A549 (cell line): Measurements from ENCODE around the gene COL15A1. TPM values are rescaled to one million over a fixed set of nuclear protein-coding genes. Genes with fewer than 3 reads are reported as not detected.
"Not testable (repeated sequence)": the region's sequence is repeated elsewhere in the genome, so short reads cannot be mapped to it uniquely, and the experiment has no call there.

Experiments used
- ATAC-seq, 2 experiments: fragments of 200-7000 bp in 1 of 2; fragments of >200 bp in 1 of 2; cut with Nextera tagmentation in 1 of 2; cut with Tn5 transposase in 1 of 2; 3 replicates each; pipeline versions ENCODE4 v1.8.0 to v1.9.1; 2018 to 2020; ENCODE audit warnings: mild to moderate bottlenecking in 1 of 2, moderate library complexity in 1 of 2
- CTCF ChIA-PET: fragments of 300-600 bp; sonication (Branson Sonifier 250); formaldehyde crosslinking; extraction: SDS; loops from one replicate; lab custom pipeline; 2021; ENCODE audit warnings: antibody characterized with exemption, inconsistent platforms; lab: Yijun Ruan, JAX
- POLR2A ChIA-PET: fragments of 350-600 bp; formaldehyde crosslinking; extraction: SDS; loops from one replicate; lab custom pipeline; 2021; ENCODE audit warnings: antibody characterized with exemption, inconsistent platforms; lab: Yijun Ruan, JAX
- DNase-seq, 2 experiments: peaks; one replicate each; pipeline versions ENCODE4 v3.0.0 to v3.0.0-alpha.2; 2011 to 2016; ENCODE audit warnings: low read depth in 1 of 2, low spot score in 1 of 2
- FAIRE-seq: peaks from 2 replicates; lab custom pipeline; 2011; peaks lifted over from hg19 to GRCh38; lab: Jason Lieb, UNC
- H3K27ac ChIP-seq, 2 experiments: fragments of >200 bp; sonication (Bioruptor Twin); formaldehyde crosslinking; 3 replicates each; pipeline ENCODE4 v1.5.1; 2016 to 2017
- H3K4me1 ChIP-seq: fragments of >200 bp; sonication (Bioruptor Twin); formaldehyde crosslinking; 3 replicates; pipeline ENCODE4 v1.6.1; 2016
- H3K4me2 ChIP-seq: fragments of >200 bp; sonication (Bioruptor Twin); formaldehyde crosslinking; 3 replicates; pipeline ENCODE4 v1.6.1; 2016
- H3K4me3 ChIP-seq: fragments of >200 bp; sonication (Bioruptor Twin); formaldehyde crosslinking; 3 replicates; pipeline ENCODE4 v1.5.1; 2016
- H3K9me3 ChIP-seq: fragments of >200 bp; sonication (Bioruptor Twin); formaldehyde crosslinking; 3 replicates; pipeline ENCODE4 v1.6.1; 2016
- BHLHE40 ChIP-seq: IDR thresholded peaks from 2 replicates; pipeline ENCODE4 v1.6.1; 2012; ENCODE audit warnings: low read depth, low read length, inconsistent platforms
- CBX2 ChIP-seq: fragments of 200-600 bp; sonication (generic); IDR thresholded peaks from 2 replicates; pipeline ENCODE4 v1.6.1; 2016; ENCODE audit warnings: low read depth, mild to moderate bottlenecking, borderline replicate concordance
- CBX8 ChIP-seq: fragments of 200-600 bp; sonication (generic); IDR thresholded peaks from 2 replicates; pipeline ENCODE4 v1.6.1; 2016
- CEBPB ChIP-seq, 2 experiments: fragments of >200 bp in 1 of 2; sonication (Bioruptor Twin) in 1 of 2; formaldehyde crosslinking in 1 of 2; IDR thresholded peaks; 2 replicates each; pipeline ENCODE4 v1.6.1; 2012 to 2016
- EHF ChIP-seq: fragments of 250-450 bp; sonication (Bioruptor Pico); IDR thresholded peaks from 2 replicates; pipeline ENCODE4 v1.5.0; 2020; ENCODE audit warnings: mild to moderate bottlenecking
- FOXS1 ChIP-seq: fragments of 250-450 bp; sonication (Bioruptor Pico); IDR thresholded peaks from 2 replicates; pipeline ENCODE4 v1.5.0; 2020; ENCODE audit warnings: mild to moderate bottlenecking, moderate library complexity
- GATA3 ChIP-seq: IDR thresholded peaks from 2 replicates; pipeline ENCODE4 v1.6.1; 2012; ENCODE audit warnings: borderline replicate concordance
- HOXB5 ChIP-seq: fragments of 250-450 bp; sonication (Bioruptor Pico); IDR thresholded peaks from 2 replicates; pipeline ENCODE4 v1.5.0; 2020; ENCODE audit warnings: mild to moderate bottlenecking, moderate library complexity
- JUN ChIP-seq, 2 experiments: fragments of >200 bp; sonication (Bioruptor Twin); formaldehyde crosslinking; IDR thresholded peaks; 2 replicates in 1 of 2; 3 replicates in 1 of 2; pipeline ENCODE4 v1.6.1; 2016 to 2017
- MAFK ChIP-seq: fragments of 450-650 bp; IDR thresholded peaks from 2 replicates; pipeline ENCODE4 v1.6.1; 2014; ENCODE audit not compliant: partially characterized antibody
- PHF8 ChIP-seq: fragments of 200-600 bp; sonication (generic); IDR thresholded peaks from 2 replicates; pipeline ENCODE4 v1.6.1; 2016; ENCODE audit warnings: low read depth, mild to moderate bottlenecking, antibody characterized with exemption, moderate library complexity, borderline replicate concordance
- RAD21 ChIP-seq, 2 experiments: fragments of >200 bp in 1 of 2; sonication (Bioruptor Twin) in 1 of 2; formaldehyde crosslinking in 1 of 2; IDR thresholded peaks in 1 of 2; conservative IDR thresholded peaks in 1 of 2; 2 replicates in 1 of 2; 3 replicates in 1 of 2; pipeline ENCODE4 v1.6.1; 2012 to 2018; ENCODE audit warnings: inconsistent platforms in 1 of 2
- SREBF2 ChIP-seq: fragments of 450-650 bp; IDR thresholded peaks from 2 replicates; pipeline ENCODE4 v1.6.1; 2014; ENCODE audit warnings: mild to moderate bottlenecking, moderate library complexity
- ZFP36 ChIP-seq: fragments of 450-650 bp; IDR thresholded peaks from 2 replicates; pipeline ENCODE4 v1.6.1; 2014; ENCODE audit warnings: borderline replicate concordance; ENCODE audit not compliant: partially characterized antibody
- ZSCAN20 ChIP-seq: fragments of 250-450 bp; sonication (Bioruptor Pico); IDR thresholded peaks from 2 replicates; pipeline ENCODE4 v1.8.0; 2022; ENCODE audit warnings: mild to moderate bottlenecking, moderate library complexity
- WGBS: methylation state at CpG from one replicate; pipeline ENCODE4 v1.1.6; 2017; ENCODE audit errors: missing lambda C conversion rate; 5-methylcytosine and 5-hydroxymethylcytosine counted together
- polyA plus RNA-seq, 4 experiments: library from polyadenylated mRNA; depleted of rRNA in 3 of 4; stranded (reverse); fragments of >200 nt; fragmentation: RNase III in 1 of 4; extraction: RNeasy Plus Mini Kit Qiagen cat#74134 plus additional on column Dnase treatment in 1 of 4; gene quantifications; 2 replicates in 3 of 4; 3 replicates in 1 of 4; pipeline ENCODE4 v1.2.3, GENCODE V29; 2011 to 2017
- TF ChIP-seq, protein P1 (sequence below): IDR thresholded peaks from 2 replicates; pipeline ENCODE4 v1.6.1; 2012
- TF ChIP-seq, protein P2 (sequence below): IDR thresholded peaks from 2 replicates; pipeline ENCODE4 v1.6.1; 2012; ENCODE audit warnings: low read depth, borderline replicate concordance
- TF ChIP-seq, protein P3 (sequence below): fragments of 450-650 bp; IDR thresholded peaks from 2 replicates; pipeline ENCODE4 v1.6.1; 2014; ENCODE audit warnings: antibody characterized with exemption

The COL15A1 gene
- polyA plus RNA-seq, 2 of the 4 experiments (the other 2 are of a cell fraction): 0.09 to 0.12 TPM

DNA sequence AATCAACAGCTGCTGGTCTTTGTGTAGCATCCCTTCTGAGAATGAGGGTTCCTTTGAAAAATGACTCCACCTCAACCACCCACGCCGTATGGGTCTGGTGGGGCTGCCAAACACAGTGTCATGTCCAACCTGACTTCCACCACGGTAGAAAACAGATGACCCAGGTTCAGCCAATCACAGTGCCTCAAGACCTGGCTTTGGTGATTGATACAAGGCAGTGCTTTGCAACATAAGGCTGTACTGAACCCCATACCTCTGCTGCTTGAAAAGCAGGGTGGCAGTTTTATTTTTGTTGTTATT lies 149.7 kb downstream of the COL15A1 start:
- 90% methylated on average over 2 of the region's 3 CpGs for WGBS
- H3K9me3 ChIP-seq: peaks cover 20% of the 10 kb centered on the region
- TF ChIP-seq RAD21 (conservative IDR thresholded peaks at IDR 0.05 in 1 of 2, IDR thresholded peaks at IDR 0.05 in 1 of 2) (no peak), GATA3 (no peak), CEBPB (IDR thresholded peaks at IDR 0.05) (no peak)
- TF ChIP-seq, protein P1, sequence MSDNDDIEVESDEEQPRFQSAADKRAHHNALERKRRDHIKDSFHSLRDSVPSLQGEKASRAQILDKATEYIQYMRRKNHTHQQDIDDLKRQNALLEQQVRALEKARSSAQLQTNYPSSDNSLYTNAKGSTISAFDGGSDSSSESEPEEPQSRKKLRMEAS: no peak
- TF ChIP-seq, all 56 proteins: peak for 0
- Histone ChIP-seq H3K4me2 (no peak overlapping the region), H3K4me1 (no peaks in the 10 kb centered on the region), H3K27ac (no peak overlapping the region), H3K4me3 (no peak overlapping the region)
- FAIRE-seq: no peak
- POLR2A ChIA-PET: interaction anchor here (1.5 kb wide), 1 partner anchor 11 kb away, joined by 4 read pairs; the partner anchor contains the start of gene TGFBR1
- DNase-seq: no peak
- no peak for ATAC-seq
- CTCF ChIA-PET: interaction anchor here (1.3 to 1.6 kb wide), 2 partner anchors 8 to 19 kb away, joined by 4 to 5 read pairs; no protein-coding TSS in a partner anchor

DNA sequence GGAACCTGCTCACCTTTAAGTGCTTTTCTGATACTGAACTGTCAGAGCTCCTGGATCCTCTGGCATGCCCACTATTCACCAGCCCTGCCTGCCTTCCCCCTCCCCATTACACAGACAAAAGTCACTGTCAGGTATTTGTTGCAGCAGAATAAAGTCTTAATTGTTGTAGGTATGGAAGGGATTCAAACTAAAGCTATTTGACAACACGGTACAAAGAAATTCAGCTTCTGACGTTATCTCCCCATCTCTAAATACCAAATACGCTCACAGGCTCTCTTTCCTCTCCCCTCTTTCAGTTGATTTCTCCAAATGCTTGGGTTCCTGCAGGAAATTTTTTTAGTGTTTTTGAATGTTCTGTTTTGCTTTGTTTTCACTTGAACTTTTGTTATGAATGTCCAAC lies 151.9 kb downstream of the COL15A1 start:
- no peak for ATAC-seq
- Histone ChIP-seq H3K4me2 (no peak overlapping the region), H3K4me3 (no peak overlapping the region), H3K4me1 (no peaks in the 10 kb centered on the region), H3K27ac (no peak overlapping the region), H3K9me3 (0 out of 3 replicates have a peak, but pooled peaks cover 3% of the 10 kb centered on the region)
- ChIA-PET CTCF (no interaction called here), POLR2A (no interaction called here)
- 79% methylated on average over 3 of the region's 3 CpGs for WGBS
- no peak for FAIRE-seq
- no peak for DNase-seq
- TF ChIP-seq SREBF2 (no peak), FOXS1 (CRISPR knock-in tag) (no peak), MAFK (no peak), HOXB5 (CRISPR knock-in tag) (no peak)
- TF ChIP-seq, protein P2, sequence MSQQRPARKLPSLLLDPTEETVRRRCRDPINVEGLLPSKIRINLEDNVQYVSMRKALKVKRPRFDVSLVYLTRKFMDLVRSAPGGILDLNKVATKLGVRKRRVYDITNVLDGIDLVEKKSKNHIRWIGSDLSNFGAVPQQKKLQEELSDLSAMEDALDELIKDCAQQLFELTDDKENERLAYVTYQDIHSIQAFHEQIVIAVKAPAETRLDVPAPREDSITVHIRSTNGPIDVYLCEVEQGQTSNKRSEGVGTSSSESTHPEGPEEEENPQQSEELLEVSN: no peak

DNA sequence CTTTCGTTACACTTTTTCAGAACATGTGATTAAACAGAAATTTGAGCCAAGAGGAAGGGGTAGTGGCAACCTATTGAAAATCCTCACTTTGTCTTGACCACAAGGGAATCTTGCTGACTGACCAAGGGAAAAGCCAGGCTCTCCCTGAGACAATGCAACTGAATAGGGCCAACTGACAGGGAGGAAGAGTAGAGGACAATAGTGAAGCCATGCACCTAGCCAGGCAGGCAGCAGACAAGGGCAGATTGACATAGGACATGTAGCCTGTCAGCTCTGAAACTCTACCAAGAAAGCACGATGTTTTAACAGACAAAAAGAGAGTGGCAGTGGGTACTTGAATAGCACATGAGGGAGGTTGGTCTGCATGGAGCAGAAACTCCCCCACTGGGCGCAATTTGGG lies 152.7 kb downstream of the COL15A1 start:
- no peak for DNase-seq
- Histone ChIP-seq H3K4me2 (no peak overlapping the region), H3K4me3 (no peak overlapping the region), H3K27ac (no peak overlapping the region), H3K4me1 (no peaks in the 10 kb centered on the region), H3K9me3 (0 out of 3 replicates have a peak, but pooled peaks cover 3% of the 10 kb centered on the region)
- POLR2A ChIA-PET: no interaction called here
- 72% methylated on average over 3 of the region's 3 CpGs for WGBS
- TF ChIP-seq BHLHE40 (no peak), RAD21 (conservative IDR thresholded peaks at IDR 0.05 in 1 of 2, IDR thresholded peaks at IDR 0.05 in 1 of 2) (no peak), EHF (no peak), CBX2 (no peak), CBX8 (no peak), GATA3 (no peak), MAFK (no peak), CEBPB (IDR thresholded peaks at IDR 0.05) (no peak), ZFP36 (no peak), ZSCAN20 (CRISPR knock-in tag) (no peak), JUN (IDR thresholded peaks at IDR 0.05) (no peak), PHF8 (no peak)
- TF ChIP-seq, protein P3, sequence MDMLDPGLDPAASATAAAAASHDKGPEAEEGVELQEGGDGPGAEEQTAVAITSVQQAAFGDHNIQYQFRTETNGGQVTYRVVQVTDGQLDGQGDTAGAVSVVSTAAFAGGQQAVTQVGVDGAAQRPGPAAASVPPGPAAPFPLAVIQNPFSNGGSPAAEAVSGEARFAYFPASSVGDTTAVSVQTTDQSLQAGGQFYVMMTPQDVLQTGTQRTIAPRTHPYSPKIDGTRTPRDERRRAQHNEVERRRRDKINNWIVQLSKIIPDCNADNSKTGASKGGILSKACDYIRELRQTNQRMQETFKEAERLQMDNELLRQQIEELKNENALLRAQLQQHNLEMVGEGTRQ: no peak
- no peak for ATAC-seq
- no peak for FAIRE-seq
- CTCF ChIA-PET: interaction anchor here (0.9 to 1.1 kb wide), 2 partner anchors 11 to 38 kb away, joined by 3 read pairs; no protein-coding TSS in a partner anchor

DNA sequence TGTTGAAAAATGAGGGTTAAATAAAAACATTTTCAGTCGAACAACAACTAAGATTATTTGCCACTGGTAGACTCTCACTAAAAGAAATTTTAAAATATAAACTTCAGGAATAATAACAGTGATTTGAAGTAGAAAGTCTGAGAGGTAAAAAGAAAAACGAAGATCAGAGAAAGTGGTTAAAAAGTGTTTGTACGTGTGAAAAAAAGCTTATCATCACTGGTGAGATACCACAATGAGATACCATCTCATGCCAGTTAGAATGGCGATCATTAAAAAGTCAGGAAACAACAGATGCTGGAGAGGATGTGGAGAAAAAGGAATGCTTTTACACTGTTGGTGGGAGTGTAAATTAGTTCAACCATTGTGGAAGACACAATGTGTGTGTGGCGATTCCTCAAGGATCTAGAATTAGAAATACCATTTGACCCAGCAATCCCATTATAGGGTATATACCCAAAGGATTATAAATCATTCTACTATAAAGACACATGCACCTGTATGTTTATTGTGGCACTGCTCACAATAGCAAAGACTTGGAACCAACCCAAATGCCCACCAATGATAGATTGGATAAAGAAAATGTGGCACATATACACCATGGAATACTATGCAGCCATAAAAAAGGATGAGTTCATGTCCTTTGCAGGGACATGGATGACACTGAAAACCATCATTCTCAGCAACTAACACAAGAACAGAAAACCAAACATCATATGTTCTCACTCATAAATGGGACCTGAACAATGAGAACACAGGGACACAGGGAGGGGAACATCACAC lies 156.3 kb downstream of the COL15A1 start:
- DNase-seq, H3K4me2 ChIP-seq, CTCF ChIA-PET, ATAC-seq, H3K4me3 ChIP-seq, H3K27ac ChIP-seq, POLR2A ChIA-PET, FAIRE-seq, H3K9me3 ChIP-seq: not testable (repeated sequence)
- WGBS: 41% methylated on average over 5 of the region's 5 CpGs
- H3K4me1 ChIP-seq: peaks cover 26% of the 10 kb centered on the region
